HG02970 (cell line): Measurements from ENCODE around the gene IMPA2.

Experiments used
- ATAC-seq: cut with Tn5 transposase; IDR thresholded peaks from one replicate; pipeline ENCODE4 v1.9.1; 2021; ENCODE audit warnings: mild to moderate bottlenecking, moderate library complexity, moderate number of reproducible peaks; ENCODE audit not compliant: unreplicated experiment, low FRiP score

IMPA2 gene

DNA sequence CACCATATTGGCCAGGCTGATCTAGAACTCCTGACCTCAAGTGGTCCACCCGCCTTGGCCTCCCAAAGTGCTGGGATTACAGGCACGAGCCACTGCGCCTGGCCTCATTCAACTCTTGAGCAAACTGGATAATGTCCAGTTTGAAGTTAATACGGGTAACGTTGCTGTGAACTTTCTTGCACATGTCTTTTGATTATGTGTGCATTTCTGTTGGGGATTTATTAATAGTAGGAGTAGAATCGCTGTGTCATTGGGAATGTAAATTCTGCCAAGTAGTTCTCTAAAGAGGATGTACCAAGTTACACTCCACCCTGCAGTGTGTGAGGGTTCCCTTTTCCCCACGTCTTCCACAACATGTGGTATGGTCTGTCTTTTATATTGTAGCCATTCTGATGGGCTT lies 6.2 kb downstream of the IMPA2 start:
- ATAC-seq = no peak

- no peak for ATAC-seq
Observed at GRCh38 chr18:11989174-11989573, 7.9 kb downstream of the IMPA2 start.

- no peak for ATAC-seq
Observed at GRCh38 chr18:11989966-11990380, 8.7 kb downstream of the IMPA2 start.

DNA sequence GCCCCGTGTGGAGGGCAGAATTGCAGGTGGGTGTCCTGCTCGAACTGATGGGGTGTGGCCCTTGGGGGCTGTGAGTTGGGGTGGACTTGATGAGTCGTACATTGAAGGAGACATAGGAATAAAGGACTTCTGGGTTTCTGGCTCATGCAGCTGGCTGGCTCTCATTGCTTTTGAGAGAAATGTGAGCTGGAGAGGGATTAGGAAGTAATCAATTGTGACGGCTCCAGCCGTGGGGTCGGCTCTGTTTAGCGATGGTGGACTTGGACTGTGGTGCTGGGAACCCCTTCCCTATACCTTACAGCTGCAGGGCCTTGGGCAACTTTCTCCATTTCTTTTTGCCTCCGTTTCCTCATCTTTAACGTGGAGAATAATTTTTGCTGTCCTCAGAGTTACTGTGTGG lies 9.2 kb downstream of the IMPA2 start:
- no peak for ATAC-seq

- no peak for ATAC-seq
Observed at GRCh38 chr18:11991021-11991795, 9.9 kb downstream of the IMPA2 start.

DNA sequence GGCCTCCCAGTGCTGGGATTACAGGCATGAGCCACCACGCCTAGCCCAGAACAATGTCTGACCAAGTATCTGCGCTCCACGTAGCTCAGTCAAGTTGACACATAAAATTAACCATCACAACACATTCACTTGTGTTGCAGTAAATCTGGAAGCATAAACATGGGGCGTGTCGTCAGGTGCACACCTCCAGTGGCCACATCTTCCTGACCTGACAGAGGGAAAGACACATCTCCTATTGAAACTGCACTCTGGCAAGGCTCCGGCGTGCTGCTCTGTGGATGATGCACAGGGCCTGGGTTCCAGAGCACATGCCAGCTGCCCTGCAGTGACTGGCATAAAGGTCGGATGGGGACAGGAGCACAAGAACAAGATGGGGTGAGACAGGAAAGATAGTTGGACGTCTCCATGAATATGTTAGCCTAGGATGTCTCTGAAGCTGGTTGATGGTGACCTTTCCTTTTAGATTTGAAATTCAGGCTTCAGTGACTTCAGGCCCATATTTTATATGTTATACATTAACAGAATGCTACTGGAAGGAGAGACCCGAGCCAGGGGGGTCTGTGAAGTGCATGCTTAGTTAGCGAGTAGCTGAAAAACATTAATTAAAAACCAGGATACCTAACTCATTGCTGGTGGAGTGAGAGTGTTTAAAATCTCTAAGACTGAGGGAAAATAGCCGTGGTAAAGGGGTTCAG lies 10.9 kb downstream of the IMPA2 start:
- ATAC-seq = no peak

DNA sequence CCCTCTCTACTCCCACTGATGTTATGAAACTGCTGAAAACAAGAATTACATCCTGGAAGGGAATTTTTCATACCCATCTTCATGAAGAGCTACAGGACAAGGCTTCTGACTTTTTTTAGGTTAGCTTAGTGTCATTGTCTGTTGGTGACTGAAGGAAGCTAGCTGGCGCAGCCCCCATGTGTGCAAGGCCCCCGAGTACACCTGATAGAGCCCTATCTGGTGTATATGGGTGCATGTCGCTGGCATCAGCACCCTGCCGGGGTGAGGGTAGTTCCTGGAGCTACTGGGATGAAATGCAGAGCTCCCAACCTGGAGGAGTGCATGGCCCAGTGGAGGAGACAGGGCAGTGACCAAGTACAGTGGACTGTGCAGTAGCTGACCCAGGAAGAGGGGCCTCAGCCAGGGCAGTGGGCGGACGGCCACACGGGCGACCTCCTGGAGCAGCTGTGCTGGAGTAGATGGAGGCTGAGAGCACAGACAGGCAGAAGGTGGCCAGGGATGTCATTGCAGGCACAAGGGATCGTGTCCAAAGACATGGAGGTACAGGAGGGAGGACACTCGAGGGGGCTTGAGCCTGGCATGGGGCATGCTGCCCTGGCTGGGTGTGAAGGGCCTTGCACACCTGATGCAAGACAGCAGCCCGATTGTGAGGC lies 12.1 kb downstream of the IMPA2 start:
- ATAC-seq = no peak

DNA sequence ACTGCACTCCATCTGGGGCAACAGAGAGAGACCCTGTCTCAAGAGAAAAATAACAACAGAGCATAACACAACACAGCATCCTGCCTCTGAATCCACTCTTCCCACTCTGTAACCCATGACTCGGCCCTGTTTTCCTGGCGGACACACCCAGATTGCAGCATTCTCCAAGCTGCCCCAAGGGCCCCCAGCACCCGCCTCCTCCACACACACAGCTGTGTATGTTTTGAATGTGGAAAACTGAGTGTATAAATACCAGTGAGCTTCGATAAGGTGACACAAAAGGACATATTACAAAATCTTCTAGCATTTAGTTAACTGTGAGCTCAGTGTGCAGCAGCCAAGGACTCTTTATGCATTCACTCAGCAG lies 13.0 kb downstream of the IMPA2 start:
- ATAC-seq = no peak

DNA sequence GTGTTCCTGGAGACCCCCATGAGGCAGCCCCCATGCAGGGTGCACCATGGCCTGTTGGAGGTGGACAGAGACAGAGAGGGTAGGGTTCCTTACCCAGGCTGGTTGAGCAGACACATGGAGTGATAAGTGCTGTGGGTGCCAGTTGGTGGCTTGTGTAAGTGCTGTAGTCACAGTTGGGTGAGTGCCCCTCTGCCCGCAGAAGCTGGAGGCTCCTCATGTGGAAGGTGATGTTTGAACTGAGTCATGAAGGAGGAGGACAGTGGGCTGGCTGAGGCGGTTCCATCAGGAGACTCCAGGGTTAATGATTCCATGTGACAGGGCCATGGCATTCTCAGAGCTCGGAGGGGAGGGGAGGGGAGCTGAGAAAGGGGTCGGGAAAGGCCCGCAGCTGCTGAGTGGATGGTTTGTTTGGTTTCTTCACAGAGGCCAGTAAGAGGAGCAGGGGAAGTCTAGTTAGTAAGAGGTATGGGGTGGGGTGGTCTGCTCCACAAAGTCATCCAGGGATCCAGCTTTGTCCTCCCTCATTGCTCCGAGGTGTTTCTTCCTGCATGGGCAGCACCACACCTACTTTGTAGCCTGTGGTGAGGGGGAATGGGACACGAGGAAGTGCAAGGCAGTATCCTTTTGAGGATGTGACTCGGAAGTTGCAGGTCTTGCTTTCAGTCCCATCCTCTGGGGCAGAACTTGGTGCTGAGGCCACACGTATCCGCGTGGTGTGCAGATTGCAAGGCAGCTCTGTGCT lies 13.6 kb downstream of the IMPA2 start:
- no peak for ATAC-seq

- peak; percentile 77 for ATAC-seq
Observed at GRCh38 chr18:11995445-11996189, 14.3 kb downstream of the IMPA2 start.

GRCh38 chr18:11996190-11996754 lies 15.0 kb downstream of the IMPA2 start:
- no peak for ATAC-seq

- ATAC-seq = no peak
Observed at GRCh38 chr18:11996907-11997306, 15.6 kb downstream of the IMPA2 start.

DNA sequence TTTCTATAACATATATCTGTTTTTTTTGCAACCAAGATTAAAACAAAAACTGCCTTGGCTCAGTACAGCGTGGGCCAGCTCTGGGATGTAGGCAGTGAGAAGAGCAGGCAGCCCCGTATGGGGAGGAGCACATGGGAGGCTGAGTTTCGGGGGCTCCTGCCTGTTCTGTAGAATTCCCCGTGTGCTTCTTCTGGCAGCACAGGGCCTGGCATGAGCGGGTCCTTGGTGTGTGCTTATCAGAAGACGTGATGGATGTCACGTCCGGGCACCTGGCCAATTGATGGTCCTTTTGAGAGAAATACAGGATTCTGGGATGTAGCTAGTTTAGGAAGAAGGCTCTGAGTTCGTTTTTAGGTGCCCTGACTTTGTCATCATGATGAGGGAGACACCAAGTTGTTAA lies 16.2 kb downstream of the IMPA2 start:
- no peak for ATAC-seq

DNA sequence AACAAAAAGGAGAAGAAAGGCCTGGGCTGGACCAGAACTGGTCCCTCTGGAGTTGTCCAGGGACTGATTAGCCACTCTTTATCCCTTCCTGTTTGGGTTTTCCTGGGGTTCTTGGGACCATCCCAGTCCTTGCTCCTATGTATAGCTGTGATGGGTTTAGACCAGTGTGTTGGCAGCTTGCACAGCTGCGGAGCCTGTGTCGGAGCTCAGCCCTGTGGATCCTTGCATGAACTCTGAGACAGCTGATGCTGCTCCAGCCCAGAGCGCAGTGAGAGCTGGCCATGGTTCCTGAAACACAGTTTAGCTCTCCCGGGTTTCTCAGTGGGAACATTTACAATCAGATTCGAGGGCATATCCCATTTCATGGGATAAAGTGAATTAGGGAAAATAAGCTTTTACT lies 16.9 kb downstream of the IMPA2 start:
- no peak for ATAC-seq

DNA sequence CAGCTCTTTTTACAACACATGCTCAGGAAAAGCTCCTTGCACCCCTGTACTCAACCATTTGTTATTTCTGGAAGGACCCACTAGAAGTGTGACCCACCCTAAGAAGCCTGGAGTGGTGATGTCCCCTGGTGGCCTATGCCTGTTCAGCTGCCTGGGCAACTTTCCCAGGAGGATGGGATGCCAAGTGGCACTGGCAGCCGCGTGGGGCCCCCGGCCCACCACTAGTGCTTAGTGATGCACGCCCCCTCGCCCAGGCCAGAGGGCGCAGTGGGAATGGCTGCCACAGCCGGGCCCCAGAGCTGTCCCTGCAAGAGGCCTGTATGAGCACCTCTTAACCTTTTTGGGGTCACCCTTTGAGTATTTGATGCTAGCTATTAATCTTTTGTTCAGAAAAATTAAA lies 18.1 kb downstream of the IMPA2 start:
- no peak for ATAC-seq

DNA sequence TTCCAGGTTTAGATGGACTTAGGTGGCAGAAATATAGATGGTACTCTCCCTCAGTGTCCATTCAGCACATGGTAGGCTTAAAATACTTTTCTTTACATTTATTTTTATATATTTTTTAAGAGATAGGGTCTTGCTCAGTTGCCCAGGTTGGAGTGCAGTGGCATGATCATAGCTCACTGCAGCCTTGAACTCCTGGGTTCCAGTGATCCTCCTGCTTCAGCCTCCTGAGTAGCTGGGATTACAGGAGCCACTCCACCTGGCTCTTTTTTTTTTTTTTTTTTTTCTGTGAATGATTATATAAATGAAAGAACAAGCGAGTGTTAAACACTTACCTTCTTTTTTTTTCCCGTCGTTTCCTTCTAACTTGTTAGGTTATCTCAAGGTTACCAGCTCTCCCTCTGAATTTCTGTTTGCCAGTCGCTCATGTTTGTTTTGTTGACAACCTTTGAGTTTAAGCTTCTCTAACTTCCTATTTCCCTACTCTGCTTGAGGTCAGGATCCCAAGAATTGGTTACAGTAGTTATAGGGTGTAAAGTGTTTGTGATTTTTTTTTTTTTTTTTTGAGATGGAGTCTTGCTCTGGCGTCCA lies 18.9 kb downstream of the IMPA2 start:
- ATAC-seq = no peak

DNA sequence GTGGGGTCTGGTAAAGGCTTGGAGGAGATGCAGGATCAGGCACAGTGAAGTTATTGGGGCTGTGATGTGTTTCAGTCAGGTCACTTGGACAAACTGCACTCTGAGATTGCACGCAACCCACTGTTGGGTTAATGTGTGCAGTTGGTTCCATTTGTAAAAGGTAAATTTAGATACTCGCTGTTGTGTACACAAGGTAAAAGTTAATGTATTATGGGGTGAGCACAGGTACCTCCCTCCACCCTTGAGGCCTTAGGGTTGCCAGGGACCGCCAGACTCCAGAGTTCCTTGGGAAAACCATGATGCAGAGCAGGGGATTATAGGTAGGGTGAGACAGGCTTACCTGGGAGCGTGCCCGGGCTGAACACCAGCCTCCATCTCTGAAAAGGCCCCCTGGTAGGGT lies 20.1 kb downstream of the IMPA2 start:
- ATAC-seq = no peak

DNA sequence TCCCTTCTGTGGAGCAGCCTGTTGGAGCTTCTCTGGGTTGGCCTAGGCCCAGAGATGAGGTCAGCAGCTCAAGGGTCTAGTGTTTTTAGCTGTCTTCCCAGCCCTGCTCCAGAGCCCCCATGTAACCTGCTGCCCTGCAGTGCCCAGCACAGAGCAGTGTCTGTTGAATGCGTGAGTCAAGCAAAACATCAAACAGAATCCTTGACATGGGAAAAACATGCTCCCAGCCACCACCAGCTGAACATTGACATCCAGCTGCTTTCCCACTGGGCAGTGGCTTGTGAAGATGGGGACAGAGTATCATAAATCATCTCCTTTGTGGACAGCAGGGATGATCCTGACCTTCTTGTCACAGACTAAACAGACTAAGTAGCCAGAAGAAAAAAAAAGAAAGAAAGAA lies 22.6 kb downstream of the IMPA2 start:
- no peak for ATAC-seq
